ENCODE measurements around the gene TMC3.

GRCh38 chr15:81311752-81312464, 62.1 kb downstream of the TMC3 start:
- TF ChIP-seq GATA3 (IDR thresholded peaks at IDR 0.05; ENCODE audit: low read depth, low read length) (no peak), GATA2 (IDR thresholded peaks at IDR 0.05; ENCODE audit: low read depth, low read length) (no peak)

Measured in SH-SY5Y (cell line).